DND-41 (cell line): ENCODE measurements around the gene CMSS1.

ENCODE experiments used
- ATAC-seq: fragments of 200-7000 bp; cut with Tn5 transposase; 3 replicates; pipeline ENCODE4 v1.9.1; 2021; ENCODE audit warnings: low read depth; ENCODE audit not compliant: insufficient read depth
- DNase-seq: peaks from one replicate; pipeline ENCODE4 v3.0.0-alpha.2; 2020
- H2AFZ ChIP-seq: 2 replicates; pipeline ENCODE4 v1.6.0; 2012; ENCODE audit warnings: low read depth, low read length
- H3K27ac ChIP-seq: 2 replicates; pipeline ENCODE4 v1.5.1; 2012; ENCODE audit warnings: low read length, inconsistent platforms
- H3K27me3 ChIP-seq: fragments of 200-600 bp; sonication (generic); 2 replicates; pipeline ENCODE4 v1.6.0; 2012; ENCODE audit warnings: low read length, mild to moderate bottlenecking, inconsistent platforms; ENCODE audit not compliant: insufficient read depth, poor library complexity
- H3K36me3 ChIP-seq: 2 replicates; pipeline ENCODE4 v1.5.1; 2012; ENCODE audit warnings: low read length, inconsistent platforms; ENCODE audit not compliant: insufficient read depth
- H3K4me1 ChIP-seq: 2 replicates; pipeline ENCODE4 v1.5.1; 2012; ENCODE audit warnings: mild to moderate bottlenecking, low read length; ENCODE audit not compliant: insufficient read depth
- H3K4me2 ChIP-seq: 2 replicates; pipeline ENCODE4 v1.6.0; 2012; ENCODE audit warnings: mild to moderate bottlenecking, moderate library complexity, low read length, inconsistent platforms; ENCODE audit not compliant: insufficient read depth
- H3K4me3 ChIP-seq, 2 experiments: fragments of 200-600 bp in 1 of 2; shearing (Covaris generic) in 1 of 2; 2 replicates each; pipeline ENCODE4 v1.5.1; 2012 to 2016; ENCODE audit warnings: inconsistent platforms in 2 of 2, low read length in 2 of 2, mild to moderate bottlenecking in 2 of 2, low read depth in 1 of 2, moderate library complexity in 1 of 2
- H3K79me2 ChIP-seq: 2 replicates; pipeline ENCODE4 v1.6.0; 2012; ENCODE audit warnings: low read length, inconsistent platforms; ENCODE audit not compliant: insufficient read depth
- H3K9ac ChIP-seq: 2 replicates; pipeline ENCODE4 v1.6.0; 2012; ENCODE audit warnings: low read depth, mild to moderate bottlenecking, inconsistent platforms, low read length, moderate library complexity
- H3K9me3 ChIP-seq: 2 replicates; pipeline ENCODE4 v1.5.1; 2012; ENCODE audit warnings: low read length, moderate library complexity, mild to moderate bottlenecking, inconsistent platforms; ENCODE audit not compliant: insufficient read depth, severe bottlenecking
- H4K20me1 ChIP-seq: 2 replicates; pipeline ENCODE4 v1.6.0; 2012; ENCODE audit warnings: low read length; ENCODE audit not compliant: insufficient read depth
- EZH2 ChIP-seq: IDR thresholded peaks from 3 replicates; pipeline ENCODE4 v1.6.1; 2012; ENCODE audit warnings: borderline replicate concordance, low read depth, mild to moderate bottlenecking, moderate library complexity, low read length, inconsistent platforms; ENCODE audit not compliant: severe bottlenecking
- TF ChIP-seq, protein P1 (sequence below): IDR thresholded peaks from 2 replicates; pipeline ENCODE4 v1.5.1; 2012; ENCODE audit warnings: borderline replicate concordance, low read length, moderate library complexity, mild to moderate bottlenecking; ENCODE audit not compliant: poor library complexity, severe bottlenecking; ENCODE audit errors: extremely low read depth

The CMSS1 gene

DNA sequence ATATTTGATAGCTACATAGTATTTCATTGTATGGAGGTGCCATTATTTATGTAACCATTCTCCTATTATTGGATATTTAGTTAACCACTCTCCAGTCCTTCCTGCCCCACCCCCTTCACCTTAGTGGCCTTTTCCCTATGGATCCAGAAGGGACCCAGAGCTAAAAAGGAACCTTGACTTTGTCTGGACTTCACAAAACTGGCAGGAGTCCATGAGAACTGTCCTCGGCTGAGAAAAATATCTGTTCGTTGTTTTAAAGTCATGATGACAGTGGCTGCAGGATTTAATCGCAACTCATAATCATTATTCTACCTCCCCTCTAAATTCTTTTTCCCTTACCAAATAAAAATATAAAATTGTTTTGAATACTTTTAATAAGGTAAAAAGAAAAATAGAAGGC lies 129.7 kb downstream of the CMSS1 start:
- H3K4me3 ChIP-seq, result no peak overlapping the region
- no peak overlapping the region for H3K4me2 ChIP-seq
- no peaks in the 10 kb centered on the region for H3K27me3 ChIP-seq
- no peak for DNase-seq
- no peaks in the 10 kb centered on the region for H3K4me1 ChIP-seq
- H3K9ac ChIP-seq, result no peak overlapping the region
- no peak for ATAC-seq
- H3K27ac ChIP-seq, result no peak overlapping the region
- no peak overlapping the region for H2AFZ ChIP-seq
- TF ChIP-seq, protein P1, sequence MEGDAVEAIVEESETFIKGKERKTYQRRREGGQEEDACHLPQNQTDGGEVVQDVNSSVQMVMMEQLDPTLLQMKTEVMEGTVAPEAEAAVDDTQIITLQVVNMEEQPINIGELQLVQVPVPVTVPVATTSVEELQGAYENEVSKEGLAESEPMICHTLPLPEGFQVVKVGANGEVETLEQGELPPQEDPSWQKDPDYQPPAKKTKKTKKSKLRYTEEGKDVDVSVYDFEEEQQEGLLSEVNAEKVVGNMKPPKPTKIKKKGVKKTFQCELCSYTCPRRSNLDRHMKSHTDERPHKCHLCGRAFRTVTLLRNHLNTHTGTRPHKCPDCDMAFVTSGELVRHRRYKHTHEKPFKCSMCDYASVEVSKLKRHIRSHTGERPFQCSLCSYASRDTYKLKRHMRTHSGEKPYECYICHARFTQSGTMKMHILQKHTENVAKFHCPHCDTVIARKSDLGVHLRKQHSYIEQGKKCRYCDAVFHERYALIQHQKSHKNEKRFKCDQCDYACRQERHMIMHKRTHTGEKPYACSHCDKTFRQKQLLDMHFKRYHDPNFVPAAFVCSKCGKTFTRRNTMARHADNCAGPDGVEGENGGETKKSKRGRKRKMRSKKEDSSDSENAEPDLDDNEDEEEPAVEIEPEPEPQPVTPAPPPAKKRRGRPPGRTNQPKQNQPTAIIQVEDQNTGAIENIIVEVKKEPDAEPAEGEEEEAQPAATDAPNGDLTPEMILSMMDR, result no peak
- no peak for TF ChIP-seq EZH2
- peaks cover 8% of the 10 kb centered on the region; the same call in 1 of the 2 replicates for H4K20me1 ChIP-seq
- no peaks in the 10 kb centered on the region for H3K79me2 ChIP-seq
- no peaks in the 10 kb centered on the region for H3K36me3 ChIP-seq
- H3K9me3 ChIP-seq, result no peaks in the 10 kb centered on the region

DNA sequence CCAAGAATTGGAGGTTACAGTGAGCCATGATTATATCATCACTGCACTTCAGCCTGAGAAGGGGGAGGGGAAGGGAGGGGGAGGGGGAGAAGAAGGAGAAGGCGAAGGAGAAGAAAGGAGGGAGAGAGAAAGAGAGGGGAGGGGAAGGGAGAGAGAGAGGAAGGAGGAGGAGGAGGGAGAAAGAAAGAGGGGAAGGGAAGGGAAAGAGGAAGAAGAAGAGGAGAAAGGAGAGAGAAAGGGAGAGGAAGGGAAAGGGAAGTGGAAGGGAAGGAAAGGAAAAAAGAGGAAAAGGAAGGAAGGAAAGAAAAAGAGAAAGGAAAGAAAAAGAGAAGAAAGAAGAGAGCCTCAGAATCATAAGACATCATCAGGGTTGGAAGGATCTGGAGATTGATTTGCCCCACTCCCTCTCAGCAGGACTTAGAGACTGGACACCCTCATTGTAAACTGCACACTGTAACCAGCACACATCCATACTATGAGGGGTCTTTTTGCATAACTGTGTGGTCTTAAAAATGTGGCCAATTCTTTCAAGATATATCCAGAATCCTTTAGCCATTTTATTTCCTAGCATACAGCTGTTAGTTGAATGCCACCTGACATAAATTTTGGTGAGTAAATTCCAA lies 130.9 kb downstream of the CMSS1 start:
- Histone ChIP-seq H4K20me1 (peaks cover 8% of the 10 kb centered on the region; the same call in 1 of the 2 replicates), H3K9ac (no peak overlapping the region), H3K4me3 (no peak overlapping the region), H3K9me3 (no peaks in the 10 kb centered on the region), H3K27ac (no peak overlapping the region), H3K27me3 (no peaks in the 10 kb centered on the region), H3K4me2 (no peak overlapping the region), H3K36me3 (no peaks in the 10 kb centered on the region), H2AFZ (no peak overlapping the region), H3K79me2 (no peaks in the 10 kb centered on the region), H3K4me1 (no peaks in the 10 kb centered on the region)
- no peak for TF ChIP-seq EZH2
- TF ChIP-seq, protein P1, result no peak
- ATAC-seq, result no peak
- no peak for DNase-seq

DNA sequence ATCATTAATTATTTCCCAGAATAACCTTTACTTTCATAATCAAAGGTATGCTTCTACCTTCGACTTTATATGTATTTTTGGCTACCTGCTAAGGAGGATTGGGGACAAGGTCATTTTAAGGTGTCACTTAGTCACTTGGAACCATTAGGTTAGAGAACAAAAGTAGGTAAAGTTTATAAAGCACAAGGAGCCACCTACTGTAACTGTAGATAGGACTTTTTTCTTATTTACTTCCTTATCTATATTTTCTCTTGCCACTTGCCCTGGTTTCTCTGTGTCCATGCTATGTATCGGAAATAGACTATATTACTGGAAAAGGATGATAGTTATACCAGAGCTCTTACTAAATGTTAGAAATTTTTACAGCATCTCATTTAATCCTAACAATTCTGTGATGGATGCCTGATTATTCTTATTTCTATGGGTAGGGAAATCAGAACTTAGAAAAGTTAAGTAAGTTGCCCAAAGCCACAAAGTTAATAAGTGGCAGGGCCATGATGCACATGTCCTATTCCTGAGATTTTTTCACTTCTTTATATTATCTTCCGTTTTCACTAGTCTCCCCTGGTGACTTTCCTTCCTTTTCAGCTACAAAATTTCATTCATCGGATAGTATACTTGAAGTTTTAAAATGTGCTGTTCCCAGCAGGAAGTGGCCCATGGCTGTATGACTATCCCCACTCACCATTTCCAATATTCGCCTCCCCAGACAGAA lies 132.5 kb downstream of the CMSS1 start:
- Histone ChIP-seq H3K79me2 (no peaks in the 10 kb centered on the region), H3K27ac (no peak overlapping the region), H3K4me2 (no peak overlapping the region), H3K36me3 (no peaks in the 10 kb centered on the region), H2AFZ (no peak overlapping the region), H3K4me3 (no peak overlapping the region), H3K9ac (no peak overlapping the region), H3K4me1 (no peaks in the 10 kb centered on the region), H3K27me3 (no peaks in the 10 kb centered on the region), H3K9me3 (no peaks in the 10 kb centered on the region), H4K20me1 (peaks cover 9% of the 10 kb centered on the region; the same call in 1 of the 2 replicates)
- no peak for DNase-seq
- no peak for ATAC-seq
- TF ChIP-seq, protein P1, result no peak
- TF ChIP-seq EZH2, result no peak
